Fibroblast of villous mesenchyme (primary cell): ENCODE data around the gene PLAU. TPM values are rescaled to one million over a fixed set of nuclear protein-coding genes. Genes with fewer than 3 reads are reported as not detected.

Experiments used
- DNase-seq: peaks from one replicate; pipeline ENCODE4 v3.0.0-alpha.2; 2010; ENCODE audit warnings: low read depth
- H3K4me3 ChIP-seq: 2 replicates; pipeline ENCODE4 v1.5.1; 2011; ENCODE audit warnings: low read depth, mild to moderate bottlenecking, low read length
- CTCF ChIP-seq: IDR thresholded peaks from 2 replicates; pipeline ENCODE4 v1.5.1; 2012; ENCODE audit warnings: low read depth, mild to moderate bottlenecking, low read length; ENCODE audit not compliant: insufficient read depth
- total RNA-seq: library from RNA; depleted of rRNA; stranded (reverse); fragments of >200 nt; gene quantifications from 2 replicates; pipeline ENCODE4 v1.2.3, GENCODE V29; 2012

The PLAU gene
- total RNA-seq, 1 donor: 104 TPM

- no peak for TF ChIP-seq CTCF
- no peak for DNase-seq
- H3K4me3 ChIP-seq: no peak overlapping the region
Observed at GRCh38 chr10:73944356-73945100, 33.6 kb downstream of the PLAU start.

- H3K4me3 ChIP-seq: no peak overlapping the region
- DNase-seq: no peak
- TF ChIP-seq CTCF: no peak
Observed at GRCh38 chr10:73946253-73947145, 35.6 kb downstream of the PLAU start.

- no peak for DNase-seq
- TF ChIP-seq CTCF: no peak
- H3K4me3 ChIP-seq: no peak overlapping the region
Observed at GRCh38 chr10:73948947-73949633, 38.2 kb downstream of the PLAU start.

GRCh38 chr10:73950155-73950948 lies 39.4 kb downstream of the PLAU start:
- H3K4me3 ChIP-seq: no peak overlapping the region
- no peak for TF ChIP-seq CTCF
- DNase-seq: no peak

- H3K4me3 ChIP-seq: no peak overlapping the region
- no peak for TF ChIP-seq CTCF
- peak; percentile 92 for DNase-seq
Observed at GRCh38 chr10:73953665-73954064, 42.7 kb downstream of the PLAU start.

GRCh38 chr10:73954737-73955136 lies 43.8 kb downstream of the PLAU start:
- no peak for TF ChIP-seq CTCF
- no peak overlapping the region for H3K4me3 ChIP-seq
- DNase-seq: no peak
